GM11168 (cell line): ENCODE results near the gene KCNQ1OT1.

ENCODE experiments used
- in situ Hi-C: fragments of 300-500 bp; cut with MboI; formaldehyde crosslinking; loops from one replicate; pipeline ENCODE4 v1.12.0; 2022; ENCODE audit warnings: low sequenced_read_pairs; ENCODE audit not compliant: unreplicated experiment

Gene KCNQ1OT1

DNA sequence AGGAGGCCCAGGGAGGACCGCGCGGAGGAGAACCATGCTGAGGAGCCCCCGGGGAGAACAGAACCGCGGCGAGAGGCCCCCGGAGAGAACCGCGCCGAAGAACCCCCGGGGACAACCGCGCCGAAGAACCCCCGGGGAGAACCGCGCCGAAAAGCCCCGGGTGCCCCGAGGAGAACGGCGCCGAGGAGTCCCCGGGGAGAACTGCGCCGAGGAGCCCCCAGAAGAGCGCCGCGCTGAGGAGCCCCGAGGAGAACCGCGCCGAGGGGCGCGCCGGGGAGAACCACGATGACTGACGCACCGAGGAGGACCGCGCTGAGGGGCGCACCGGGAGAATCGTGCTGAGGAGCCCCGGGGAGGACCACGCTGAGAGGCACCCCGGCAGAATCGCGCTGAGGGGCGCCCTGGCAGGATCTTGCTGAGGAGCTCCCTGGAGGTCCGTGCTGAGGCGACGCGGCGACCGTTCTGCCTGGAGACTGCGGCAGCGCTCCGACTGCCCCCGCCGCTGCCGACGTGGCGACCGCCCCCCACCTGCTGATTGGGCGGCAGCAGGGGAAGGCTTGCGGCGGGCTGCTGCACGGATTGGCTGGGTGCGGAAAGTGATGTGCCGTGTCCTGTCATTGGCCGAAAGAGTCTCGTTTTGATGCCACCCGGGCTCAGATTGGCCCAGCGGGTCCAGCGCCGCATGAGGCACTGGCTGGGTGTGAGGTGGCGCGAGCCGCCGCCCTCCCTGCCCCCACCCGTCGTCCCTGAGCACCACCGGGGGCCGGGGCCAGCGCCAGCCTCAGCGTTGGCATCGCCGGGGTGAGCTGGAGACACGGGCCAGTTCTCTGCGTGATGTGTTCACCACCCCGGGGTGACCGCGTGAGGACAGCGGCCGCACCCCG lies at the start of gene KCNQ1OT1:
KCNQ1OT1 (minus strand) TSS at position 464 of the 884 bp plus-strand sequence.
- in situ Hi-C loops, result no loop called here

DNA sequence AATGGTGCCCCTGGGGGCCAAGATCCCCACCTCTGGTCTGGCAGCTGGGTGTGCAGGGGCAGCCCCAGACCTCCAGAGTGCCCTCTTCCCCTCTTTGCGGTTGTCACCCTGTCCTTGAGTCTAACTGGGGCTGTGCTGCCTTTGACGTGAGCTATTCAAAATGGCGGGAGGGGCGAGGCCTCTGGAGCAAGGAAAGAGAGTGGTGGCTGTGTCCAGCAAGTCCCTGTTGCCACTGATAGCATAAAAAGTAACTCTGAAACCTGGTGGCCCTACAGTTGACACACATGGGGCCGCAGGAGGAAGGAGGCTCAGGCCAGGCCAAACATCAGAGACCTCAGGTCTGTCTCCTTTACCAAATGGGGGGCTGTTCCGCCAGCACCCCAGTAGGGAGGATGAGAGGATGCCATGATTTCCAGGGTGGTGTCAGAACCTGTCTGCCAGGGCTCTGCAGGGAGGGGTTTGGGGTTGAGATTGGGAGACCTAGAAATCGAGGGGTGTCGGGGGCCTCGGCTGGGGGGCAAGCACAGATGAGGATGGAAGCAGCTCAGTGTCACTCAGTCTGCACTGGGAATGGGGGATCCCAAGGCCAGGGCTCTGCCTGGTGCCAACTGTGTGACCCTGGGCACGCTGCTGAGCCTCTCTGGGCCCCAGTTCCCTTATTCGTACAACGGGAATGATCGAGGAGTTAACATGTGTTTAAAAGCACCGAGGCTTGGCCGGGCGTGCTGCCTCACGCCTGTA lies 49.2 kb upstream of the KCNQ1OT1 start:
- in situ Hi-C loops, result no loop called here

DNA sequence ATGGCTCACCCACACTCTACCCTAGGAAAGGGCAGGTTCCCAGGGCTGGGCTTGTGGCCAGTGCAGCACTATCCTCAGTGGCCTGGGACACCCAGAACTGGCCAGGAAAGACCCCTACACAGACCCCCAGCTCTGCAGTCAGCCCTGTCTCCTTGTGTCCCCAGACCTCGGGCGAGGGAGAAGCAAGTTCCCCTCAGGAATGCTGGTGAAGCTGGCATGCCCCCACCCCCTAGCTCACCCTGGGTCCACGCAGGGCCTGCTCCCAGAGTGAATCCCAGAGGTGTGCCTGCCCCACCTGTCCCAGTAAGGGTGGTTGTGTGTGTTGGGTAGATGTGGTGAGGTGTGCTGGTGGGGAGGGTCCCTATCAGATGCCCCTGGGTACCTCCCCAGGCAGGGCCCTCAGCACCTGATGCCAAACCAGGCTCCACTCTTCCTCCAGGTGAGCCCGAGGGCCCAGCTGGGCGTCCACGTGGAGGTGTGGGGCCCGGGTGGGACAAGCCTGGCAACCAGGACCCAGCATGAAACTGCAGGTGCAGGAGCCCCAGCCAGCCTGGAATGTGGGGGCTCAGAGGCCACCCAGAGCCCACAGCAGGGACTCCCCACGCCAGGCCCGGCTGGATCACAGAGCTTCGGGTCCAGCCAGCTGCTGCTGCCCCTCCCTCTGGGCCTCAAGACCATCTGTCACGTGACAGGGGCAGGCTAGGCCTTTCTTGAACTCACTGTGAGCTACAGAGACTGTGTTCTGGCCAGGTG lies 48.4 kb upstream of the KCNQ1OT1 start:
- in situ Hi-C loops, result no loop called here

DNA sequence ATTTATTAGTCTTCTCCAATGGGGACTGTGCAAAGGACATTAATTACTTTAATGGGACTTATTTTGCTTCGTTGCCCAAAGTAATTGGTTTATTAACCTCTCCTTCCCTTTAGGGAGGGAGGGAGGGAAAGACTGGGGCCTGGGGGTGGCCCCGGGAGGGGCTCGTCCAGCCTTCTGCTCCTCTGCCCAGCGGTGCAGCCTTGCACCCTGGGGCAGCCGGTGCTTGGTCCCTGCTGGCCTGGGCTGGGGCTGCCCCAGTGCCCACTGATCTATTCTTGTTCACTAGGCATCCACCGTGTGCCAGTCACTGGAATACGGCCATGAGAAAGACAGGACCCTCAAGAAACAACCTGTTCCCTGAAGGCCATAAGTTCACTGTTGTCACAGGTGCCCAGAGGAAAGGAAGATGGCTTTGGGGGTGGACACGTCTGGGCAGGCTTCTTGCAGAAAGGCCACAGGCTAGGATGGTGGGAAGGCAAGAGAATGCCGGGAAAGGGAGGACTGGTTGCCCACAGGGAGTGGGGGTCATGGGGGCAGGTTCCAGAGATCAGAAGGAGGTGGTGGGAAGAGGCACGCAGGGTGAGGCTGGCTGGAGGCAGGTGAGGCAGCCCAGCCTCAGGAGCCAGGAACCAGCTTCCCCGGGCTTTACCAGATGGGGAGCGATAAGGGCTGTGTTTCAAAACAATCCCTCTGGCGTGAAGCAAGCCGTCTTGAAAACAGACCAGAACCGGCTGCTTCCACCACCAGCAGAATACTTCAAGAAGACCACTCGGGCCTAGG lies 47.6 kb upstream of the KCNQ1OT1 start:
- in situ Hi-C loops, result no loop called here

GRCh38 chr11:2746401-2747247 lies 46.8 kb upstream of the KCNQ1OT1 start:
- in situ Hi-C loops, result no loop called here

DNA sequence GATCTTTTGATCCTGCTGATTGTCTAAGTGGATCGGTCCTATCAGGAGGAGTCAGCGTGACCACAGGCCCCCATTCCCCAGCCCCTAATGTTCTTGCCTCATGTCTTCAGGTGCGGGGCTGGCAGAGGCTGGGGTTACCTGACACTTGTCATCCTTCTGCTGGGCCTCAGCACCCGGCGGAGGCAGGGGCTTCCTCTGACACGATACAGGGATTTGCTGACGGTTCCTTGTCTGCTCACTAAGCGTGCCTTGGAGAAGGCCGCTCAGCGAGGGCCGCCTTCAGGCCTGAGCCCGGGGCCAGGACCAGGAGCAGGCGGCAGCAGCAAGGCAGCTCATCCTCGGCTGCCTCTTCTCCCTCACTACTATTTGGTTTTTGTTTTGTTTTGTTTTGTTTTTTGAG lies 45.7 kb upstream of the KCNQ1OT1 start:
- in situ Hi-C loops, result no loop called here

DNA sequence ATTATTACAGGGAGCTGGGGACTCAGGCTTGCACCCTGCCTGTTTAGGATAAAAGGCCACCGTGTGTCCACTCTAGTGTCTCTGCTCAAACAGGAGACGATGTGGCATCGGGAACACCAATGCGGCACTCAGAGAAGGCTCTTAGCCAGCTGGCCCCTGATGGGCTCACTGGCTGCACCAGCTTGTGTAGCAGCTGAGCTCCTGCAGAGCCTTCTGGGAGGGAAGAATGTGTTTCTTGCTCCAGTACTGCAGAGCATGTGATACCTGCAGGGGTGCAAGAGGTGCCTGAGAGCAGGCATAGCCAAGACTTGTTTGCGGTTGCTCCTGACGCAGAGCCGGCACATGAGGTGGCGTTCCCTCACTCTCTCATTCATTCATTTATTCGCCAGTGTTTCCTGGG lies 44.4 kb upstream of the KCNQ1OT1 start:
- in situ Hi-C loops, result no loop called here

DNA sequence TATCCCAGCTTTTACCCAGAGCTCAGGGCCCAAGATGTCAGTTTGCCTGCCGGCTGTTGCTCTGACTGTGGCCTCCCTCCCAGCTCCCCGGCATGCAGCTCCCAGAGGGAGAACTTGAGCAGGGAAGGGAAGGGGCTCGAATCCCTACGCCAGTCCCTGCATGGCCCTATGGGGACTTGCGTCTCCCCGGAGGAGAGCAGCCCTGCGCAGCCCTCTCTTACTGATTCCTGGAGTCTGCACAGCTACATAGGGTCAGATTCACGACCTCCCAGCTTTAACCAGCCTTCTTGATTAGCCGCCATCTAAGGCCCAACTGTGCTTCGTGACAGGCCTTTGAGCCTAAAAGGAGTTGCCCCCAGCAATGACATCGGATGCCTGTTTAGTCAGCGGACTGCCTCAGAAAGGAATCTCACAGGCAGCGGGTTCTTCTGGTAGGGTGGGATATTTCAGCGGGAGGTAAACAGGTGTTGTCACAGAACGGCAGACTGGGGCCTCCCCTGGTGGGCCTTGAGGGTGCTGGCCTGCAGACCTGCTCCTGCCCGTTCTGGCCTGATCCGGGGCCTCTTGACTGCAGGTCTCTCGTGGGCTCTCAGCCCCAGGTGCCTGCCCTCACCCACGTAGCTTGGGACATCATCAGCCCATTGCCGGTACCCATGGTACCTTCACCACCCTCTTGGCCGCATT lies 43.8 kb upstream of the KCNQ1OT1 start:
- in situ Hi-C loops, result no loop called here

- in situ Hi-C loops, result no loop called here
These were observed 43.0 kb upstream of the KCNQ1OT1 start for GRCh38 chr11:2742611-2743426.

- in situ Hi-C loops, result no loop called here
These were observed 42.4 kb upstream of the KCNQ1OT1 start for GRCh38 chr11:2742201-2742600.

DNA sequence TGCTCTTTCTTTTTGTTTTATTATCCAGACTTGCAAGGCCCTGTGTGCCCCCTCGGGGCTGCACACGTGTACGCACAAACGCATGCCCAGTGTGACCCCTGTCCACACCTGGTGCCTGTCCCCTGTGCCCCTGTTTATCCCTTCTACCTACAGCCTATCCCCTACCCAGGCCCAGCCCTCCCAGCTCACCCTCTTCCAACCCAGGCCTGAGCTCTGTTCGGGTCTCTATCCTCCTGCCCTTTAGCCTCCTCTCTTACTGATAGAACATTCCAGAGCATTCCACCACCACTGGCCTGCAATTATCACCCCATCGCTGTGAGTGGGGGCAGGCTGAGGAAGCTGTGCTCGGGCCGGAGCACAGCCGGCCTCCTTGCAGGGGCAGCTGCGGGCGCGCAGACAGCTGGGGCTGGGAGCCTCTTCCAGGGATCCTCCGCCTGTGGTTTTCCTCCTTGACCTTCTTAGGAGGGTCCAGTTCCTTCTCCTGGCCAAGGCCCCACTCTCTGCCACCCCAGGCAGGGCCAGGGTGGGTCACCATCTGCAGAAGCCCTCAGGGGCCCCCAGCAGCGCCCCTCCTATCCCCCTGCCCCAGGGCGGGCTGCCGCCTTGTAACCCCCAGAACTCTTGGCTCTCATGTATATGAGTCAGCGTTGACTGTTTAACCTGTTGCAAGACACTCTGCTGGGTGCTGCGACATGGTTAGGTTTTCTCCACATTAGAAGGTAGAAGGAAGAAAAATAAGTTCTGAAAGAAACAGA lies 41.8 kb upstream of the KCNQ1OT1 start:
- in situ Hi-C loops, result no loop called here

DNA sequence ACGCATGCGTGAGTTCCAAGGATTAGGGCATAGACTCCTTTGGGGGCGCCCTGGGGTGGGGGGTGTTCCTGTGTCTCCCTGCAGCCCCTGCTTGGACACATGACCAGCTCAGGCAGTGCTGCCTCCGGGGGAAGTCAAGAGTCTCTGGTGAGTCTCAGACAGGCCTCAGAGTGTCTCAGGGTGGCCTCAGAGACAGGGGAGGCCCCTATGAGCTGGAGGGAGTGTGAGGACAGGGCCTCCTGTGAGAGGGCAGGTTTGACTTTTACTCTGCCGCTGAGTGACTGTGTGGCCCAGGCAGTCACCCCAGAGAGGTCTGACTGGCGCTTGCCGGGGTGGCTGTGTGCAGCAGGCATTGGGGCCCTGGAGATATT lies 41.2 kb upstream of the KCNQ1OT1 start:
- in situ Hi-C loops, result no loop called here

DNA sequence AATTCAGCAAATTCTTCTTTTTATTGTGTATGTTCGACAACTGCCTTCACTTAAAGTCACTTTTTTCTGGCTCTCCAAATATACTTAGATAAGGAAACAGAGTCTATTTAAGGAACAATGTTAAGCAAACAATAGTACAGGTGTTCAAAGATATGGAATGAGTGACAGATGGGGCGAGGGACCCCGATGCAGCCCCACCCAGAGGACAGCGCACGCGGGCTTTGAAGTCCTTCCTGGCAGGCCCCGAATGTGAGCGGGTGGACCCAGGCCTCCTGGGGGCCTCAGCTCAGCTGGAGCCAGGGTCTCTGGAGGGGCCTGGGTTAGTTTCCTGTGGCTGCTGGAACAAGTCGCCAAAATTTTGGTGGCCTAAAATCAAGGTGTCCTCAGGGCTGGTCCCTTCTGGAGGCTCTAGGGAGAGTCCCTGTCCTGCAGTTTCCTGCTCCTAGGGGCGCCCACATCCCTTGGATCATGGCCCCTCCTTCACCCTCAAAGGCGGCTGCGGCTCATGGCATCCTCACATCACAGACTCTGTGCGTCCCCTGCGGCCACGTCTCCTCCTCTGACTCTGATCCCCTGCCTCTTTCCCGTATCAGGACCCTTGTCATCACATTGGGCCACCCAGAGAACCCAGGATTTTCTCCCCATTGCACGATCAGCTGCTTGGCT lies 40.6 kb upstream of the KCNQ1OT1 start:
- in situ Hi-C loops, result no loop called here

GRCh38 chr11:2739531-2740274 lies 39.9 kb upstream of the KCNQ1OT1 start:
- in situ Hi-C loops, result no loop called here

- in situ Hi-C loops, result no loop called here
These were observed 39.0 kb upstream of the KCNQ1OT1 start for GRCh38 chr11:2738551-2739431.
